Ovary (tissue), 10 donors: ENCODE data around the gene ZNF273. TPM values are rescaled to one million over a fixed set of nuclear protein-coding genes. Genes with fewer than 3 reads are reported as not detected.
"Not testable (repeated sequence)": the region's sequence is repeated elsewhere in the genome, so short reads cannot be mapped to it uniquely, and the experiment has no call there.

Source experiments
- DNase-seq, 5 donors: peaks; one replicate each; pipeline ENCODE4 v3.0.0-alpha.2; 2019 to 2020
- H3K27ac ChIP-seq, 2 donors: fragments of 200-600 bp; one replicate each; pipeline versions ENCODE4 v1.5.1 to v1.8.0; 2019 to 2022
- H3K27me3 ChIP-seq: fragments of 200-600 bp; one replicate; pipeline ENCODE4 v1.8.0; 2022
- H3K36me3 ChIP-seq: fragments of 200-600 bp; sonication (generic); one replicate; pipeline ENCODE4 v1.5.1; 2019
- H3K4me1 ChIP-seq: one replicate; pipeline ENCODE4 v1.8.1; 2013; ENCODE audit warnings: mild to moderate bottlenecking, moderate library complexity; ENCODE audit not compliant: insufficient read depth
- H3K4me3 ChIP-seq: fragments of 200-600 bp; sonication (generic); one replicate; pipeline ENCODE4 v1.5.1; 2017
- H3K9me3 ChIP-seq, 2 donors: fragments of 200-600 bp in 1 of 2; sonication (generic) in 1 of 2; one replicate each; pipeline versions ENCODE4 v1.5.1 to v1.8.1; 2013 to 2019; ENCODE audit warnings: mild to moderate bottlenecking in 1 of 2, moderate library complexity in 1 of 2
- CTCF ChIP-seq, 3 donors: fragments of 450-650 bp in 2 of 3; fragments of 200-600 bp in 1 of 3; IDR thresholded peaks; one replicate each; pipeline versions ENCODE4 v1.5.1 to v1.8.0; 2016 to 2022; ENCODE audit warnings: antibody characterized with exemption in 3 of 3, mild to moderate bottlenecking in 1 of 3
- EP300 ChIP-seq: sonication (generic); formaldehyde crosslinking; IDR thresholded peaks from one replicate; pipeline ENCODE4 v1.6.1; 2017; ENCODE audit warnings: antibody characterized with exemption
- POLR2A ChIP-seq: fragments of 450-650 bp; IDR thresholded peaks from one replicate; pipeline ENCODE4 v1.6.1; 2017; ENCODE audit warnings: antibody characterized with exemption, mild to moderate bottlenecking, moderate library complexity
- WGBS, 3 donors: extraction: QIAGEN DNeasy Blood & Tissue Kit in 1 of 3; methylation state at CpG; one replicate each; pipeline versions ENCODE4 v1.1.5 to v1.1.7; 2013 to 2017; 5-methylcytosine and 5-hydroxymethylcytosine counted together
- intact Hi-C, 4 donors: fragments of 100-400 bp; cut with DNase I; formaldehyde crosslinking; loops; one replicate each; pipeline versions ENCODE4 v1.11.0 to v1.15.1; 2022 to 2023
- long read RNA-seq, 3 donors: library from polyadenylated mRNA in 2 of 3; unstranded in 2 of 3; transcript quantifications; one replicate each; pipeline ENCODE4 v2.0.0 and lab custom pipeline, GENCODE V29; 2021 to 2026
- polyA plus RNA-seq, 2 donors: library from polyadenylated mRNA; stranded (reverse); fragments of 200-250 nt in 1 of 2; fragments of 350-450 nt in 1 of 2; fragmentation: Illumina TruSeq in 1 of 2; extraction: RNeasy Lipid Tissue Mini Kit (QIAGEN cat#74804) in 1 of 2; gene quantifications; one replicate each; pipeline ENCODE4 v1.2.3, GENCODE V29; 2013 to 2014
- total RNA-seq, 7 donors: library from RNA; depleted of rRNA in 2 of 7; stranded (reverse); fragments of >200 nt in 2 of 7; fragmentation: NEBNext Ultra II Directional in 3 of 7; extraction: Animal tissue kit (Norgen Biotek cat#: 25700) in 3 of 7; gene quantifications; one replicate each; pipeline versions ENCODE4 v1.1.0 to v1.2.4, GENCODE V29; 2016 to 2023
- donor health status: DM: no; HTN: no; CAD: no; lungs with moderate emphysema.
- donor health status: DM: no; HTN: no; CAD: no.
- donor health status: Bipolar disorder and iron deficiency.
- donor health status: DM: yes; HTN: yes; CAD: no.
- donor health status: DM: no; HTN: no; CAD: no.
- donor health status: DM: yes; HTN: yes; CAD: no.

The ZNF273 gene
- 10 to 100 TPM in 1 of 7 donors, 1 to 10 TPM in 6; 4.4 to 13.0 (median 7.3) TPM for total RNA-seq
- 1 to 10 TPM; 4.8 to 5.2 TPM for polyA plus RNA-seq
- long read RNA-seq, donor 1, partial matches to known transcripts, result 0 of 6 reads
- long read RNA-seq, donor 1, other reads (novel, unspliced or antisense), result 6 of 6 reads
- long read RNA-seq, donor 2, transcript ZNF273-201 (5 exons, 3,757 nt), result major isoform, 7 of 8 reads
- long read RNA-seq, donor 2, partial matches to known transcripts, result 0 of 8 reads
- long read RNA-seq, donor 2, other reads (novel, unspliced or antisense), result 0 of 8 reads
- long read RNA-seq, donor 3, partial matches to known transcripts, result 0 of 10 reads
- long read RNA-seq, donor 3, other reads (novel, unspliced or antisense), result 8 of 10 reads

GRCh38 chr7:64902806-64903721 is at the start of gene ZNF273:
TSS of gene ZNF273 (plus strand) at chr7:64903273. CDS start at chr7:64903318, 45 bp downstream.
- Histone ChIP-seq H3K36me3 (no peaks in the 10 kb centered on the region), H3K4me1 (peaks cover 4% of the 10 kb centered on the region), H3K27me3 (no peaks in the 10 kb centered on the region), H3K9me3 (no peaks in the 10 kb centered on the region), H3K4me3 (peak within 1 kb of the TSS; percentile 58), H3K27ac (no peak within 1 kb of the TSS)
- 1% methylated on average over 34 of the region's 34 CpGs for WGBS, 3 donors
- DNase-seq, result peak; percentile 87 to 94 (median 92)
- no peak for TF ChIP-seq EP300
- TF ChIP-seq CTCF (IDR thresholded peaks at IDR 0.05), result no peak
- no peak for TF ChIP-seq POLR2A
- intact Hi-C loops, result no loop called here

GRCh38 chr7:64853679-64854078 is 49.4 kb upstream of the ZNF273 start:
- Histone ChIP-seq H3K4me3 (no peak overlapping the region), H3K36me3 (no peaks in the 10 kb centered on the region), H3K9me3 (no peaks in the 10 kb centered on the region), H3K27ac (no peak overlapping the region), H3K4me1 (no peaks in the 10 kb centered on the region), H3K27me3 (no peaks in the 10 kb centered on the region)
- no peak for TF ChIP-seq POLR2A
- TF ChIP-seq EP300, result no peak
- TF ChIP-seq CTCF (IDR thresholded peaks at IDR 0.05), result no peak
- intact Hi-C loops, result no loop called here
- DNase-seq, result no peak
- 69 to 94% (median 84%) methylated on average over 4 of the region's 4 CpGs for WGBS, 3 donors

GRCh38 chr7:64854969-64855368 is 48.1 kb upstream of the ZNF273 start:
- Histone ChIP-seq H3K27me3 (no peaks in the 10 kb centered on the region), H3K36me3 (no peaks in the 10 kb centered on the region), H3K4me1 (no peaks in the 10 kb centered on the region), H3K27ac (no peak overlapping the region), H3K9me3 (no peaks in the 10 kb centered on the region), H3K4me3 (no peak overlapping the region)
- DNase-seq, result no peak
- intact Hi-C loops, result no loop called here
- TF ChIP-seq EP300 (no peak), POLR2A (no peak), CTCF (IDR thresholded peaks at IDR 0.05) (no peak)
- WGBS, 3 donors, result 79 to 87% (median 83%) methylated on average over 1 of the region's 1 CpG

- H3K36me3 ChIP-seq, result no peaks in the 10 kb centered on the region
- DNase-seq, result no peak
- peaks cover 1% of the 10 kb centered on the region for H3K4me1 ChIP-seq
- H3K27me3 ChIP-seq, result no peaks in the 10 kb centered on the region
- intact Hi-C loops, result no loop called here
- H3K9me3 ChIP-seq, result no peaks in the 10 kb centered on the region
- 88 to 93% (median 91%) methylated on average over 9 of the region's 9 CpGs for WGBS, 3 donors
- H3K27ac ChIP-seq, result no peak overlapping the region
- H3K4me3 ChIP-seq, result no peak overlapping the region
- TF ChIP-seq POLR2A (no peak), EP300 (no peak), CTCF (IDR thresholded peaks at IDR 0.05) (no peak)
Measured at GRCh38 chr7:64863021-64863420, 40.1 kb upstream of the ZNF273 start.

GRCh38 chr7:64863530-64863929 is 39.5 kb upstream of the ZNF273 start:
- H3K9me3 ChIP-seq, intact Hi-C loops, H3K4me1 ChIP-seq, H3K36me3 ChIP-seq, H3K27ac ChIP-seq, DNase-seq, H3K4me3 ChIP-seq, H3K27me3 ChIP-seq: not testable (repeated sequence)
- WGBS, 3 donors, result 86 to 95% (median 92%) methylated on average over 3 of the region's 3 CpGs
